NCI-H460 (cell line): ENCODE measurements around the gene DUOXA1. TPM values are rescaled to one million over a fixed set of nuclear protein-coding genes. Genes with fewer than 3 reads are reported as not detected.

Source experiments
- DNase-seq: peaks from one replicate; pipeline ENCODE4 v3.0.0-alpha.2; 2016; ENCODE audit warnings: low read depth; ENCODE audit errors: extremely low read depth
- total RNA-seq: library from RNA; depleted of rRNA; stranded (reverse); fragments of >200 nt; shearing (Covaris generic); gene quantifications from 2 replicates; pipeline ENCODE4 v1.2.3, GENCODE V29; 2014

DUOXA1 gene
- total RNA-seq, 1 experiment from 2014 or later = 0.97 TPM

DNA sequence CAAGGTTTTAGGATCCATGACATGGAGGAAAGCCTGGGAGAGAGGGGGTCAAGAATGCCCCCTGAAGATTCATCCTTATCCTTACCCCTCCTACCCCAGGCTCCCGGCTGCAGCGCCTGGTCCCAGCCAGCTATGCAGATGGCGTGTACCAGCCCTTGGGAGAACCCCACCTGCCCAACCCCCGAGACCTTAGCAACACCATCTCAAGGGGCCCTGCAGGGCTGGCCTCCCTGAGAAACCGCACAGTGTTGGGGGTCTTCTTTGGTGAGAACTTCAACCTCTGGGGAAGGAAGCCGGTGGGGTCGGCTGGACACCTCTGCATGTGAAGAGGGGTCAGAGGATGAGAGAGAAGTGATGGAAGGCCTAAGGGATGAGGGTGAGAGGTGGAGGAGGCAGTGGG, 4.4 kb upstream of the DUOXA1 start:
- no peak for DNase-seq

DNA sequence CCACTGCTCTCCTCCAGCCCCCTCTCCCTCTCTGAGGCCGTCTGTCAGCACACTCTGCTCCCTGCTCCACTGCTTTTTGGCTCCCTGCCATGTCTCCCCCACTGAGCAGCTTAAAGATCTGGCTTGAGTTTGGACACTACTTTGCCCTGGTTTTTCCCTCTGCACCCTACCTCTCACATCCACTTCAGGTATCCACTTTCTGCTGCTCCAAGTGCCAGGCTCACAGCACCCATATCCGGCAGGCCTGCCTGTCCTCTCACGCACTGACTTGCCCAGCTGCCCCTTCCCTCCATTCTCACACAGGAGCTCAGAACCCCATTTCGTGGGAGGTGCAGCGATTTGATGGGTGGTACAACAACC, 3.9 kb upstream of the DUOXA1 start:
- DNase-seq = no peak

DNA sequence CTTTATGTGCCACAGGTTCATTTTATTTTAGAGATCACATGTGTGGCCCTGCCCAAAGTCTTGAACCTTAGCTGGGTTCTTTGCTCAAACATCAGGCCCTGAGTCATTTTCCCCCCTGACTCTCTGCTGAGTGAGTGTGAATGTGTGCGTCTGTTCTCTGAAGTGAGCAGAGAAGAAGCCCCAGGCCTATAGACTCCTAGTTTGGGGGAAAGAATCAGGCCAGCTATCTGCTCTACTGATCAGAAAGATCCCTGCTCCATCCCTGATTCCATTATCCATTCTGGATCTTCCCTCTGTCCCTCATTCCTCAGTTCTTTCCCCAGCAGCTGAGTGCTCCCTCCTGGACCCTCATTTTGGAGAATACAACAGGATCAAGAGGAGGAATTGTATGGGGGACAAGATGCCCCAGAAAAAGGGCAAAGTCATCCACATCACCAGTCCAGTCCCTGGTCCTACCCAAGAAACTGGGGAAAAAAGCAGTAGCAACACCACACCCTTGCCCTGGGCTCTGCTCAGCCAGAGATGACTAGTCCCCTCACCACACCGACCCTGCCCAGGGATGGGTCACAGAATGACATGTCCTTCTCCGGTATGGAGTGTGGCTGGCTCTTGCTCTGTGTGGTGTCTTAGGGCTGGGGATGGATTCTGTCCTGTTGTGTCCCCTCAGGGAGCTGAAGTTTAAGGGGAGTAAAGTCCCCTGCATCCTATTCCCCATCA, 3.3 kb upstream of the DUOXA1 start:
- DNase-seq = no peak

DNA sequence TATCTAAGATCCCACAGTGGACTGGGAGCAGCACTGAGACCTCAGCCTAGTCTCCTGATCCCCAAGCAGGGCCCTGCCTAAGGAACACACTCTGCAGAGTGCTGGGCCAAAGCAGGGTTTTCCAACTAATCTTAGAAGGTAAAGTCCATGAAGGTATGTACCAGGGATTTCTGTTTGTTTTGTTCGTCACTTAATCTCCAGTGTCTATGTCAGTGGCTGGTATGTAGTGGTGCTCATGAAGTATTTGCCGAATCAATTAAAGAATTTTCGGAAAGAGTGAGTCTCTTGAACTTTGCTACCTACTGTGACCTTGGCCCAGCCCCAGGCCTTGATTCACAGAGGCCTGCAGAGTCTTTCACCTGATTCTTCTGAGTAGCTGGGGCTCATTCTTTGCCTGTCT, 1.8 kb upstream of the DUOXA1 start:
- DNase-seq = no peak

DNA sequence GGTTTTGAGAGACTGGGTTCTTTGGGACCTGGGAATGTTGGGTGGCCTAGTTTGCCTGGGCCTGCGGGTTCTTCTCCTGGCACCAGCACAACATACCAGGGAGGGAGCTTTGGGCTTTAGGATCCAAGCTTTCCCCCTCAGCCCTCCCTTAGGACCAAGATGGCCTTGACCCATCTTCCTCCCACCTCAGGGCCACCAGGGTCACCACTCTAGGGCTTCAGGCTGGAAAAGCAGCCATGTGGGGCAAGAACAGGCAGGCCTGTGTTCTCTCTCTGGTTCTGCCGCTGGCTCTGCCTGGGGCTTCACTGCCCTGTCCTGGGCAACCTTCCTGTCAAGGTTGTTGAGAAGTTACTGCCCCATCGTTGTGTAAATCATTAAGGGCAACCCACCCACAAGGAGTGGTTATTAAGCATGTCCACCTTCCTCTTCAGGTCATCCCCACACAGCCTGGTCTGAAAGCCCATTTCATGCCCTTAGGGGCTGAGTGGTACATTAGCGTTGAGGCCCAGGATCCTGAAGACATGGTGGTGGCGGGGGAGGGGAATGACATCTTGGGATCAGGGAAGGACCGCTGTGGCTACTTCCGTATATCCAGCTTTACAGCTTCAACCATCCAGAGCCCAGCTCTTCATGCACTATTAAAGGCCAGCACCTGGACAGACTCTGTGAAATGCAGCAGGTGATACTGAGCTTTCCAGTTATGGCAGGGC, 767 bp upstream of the DUOXA1 start:
- DNase-seq = no peak

DNA sequence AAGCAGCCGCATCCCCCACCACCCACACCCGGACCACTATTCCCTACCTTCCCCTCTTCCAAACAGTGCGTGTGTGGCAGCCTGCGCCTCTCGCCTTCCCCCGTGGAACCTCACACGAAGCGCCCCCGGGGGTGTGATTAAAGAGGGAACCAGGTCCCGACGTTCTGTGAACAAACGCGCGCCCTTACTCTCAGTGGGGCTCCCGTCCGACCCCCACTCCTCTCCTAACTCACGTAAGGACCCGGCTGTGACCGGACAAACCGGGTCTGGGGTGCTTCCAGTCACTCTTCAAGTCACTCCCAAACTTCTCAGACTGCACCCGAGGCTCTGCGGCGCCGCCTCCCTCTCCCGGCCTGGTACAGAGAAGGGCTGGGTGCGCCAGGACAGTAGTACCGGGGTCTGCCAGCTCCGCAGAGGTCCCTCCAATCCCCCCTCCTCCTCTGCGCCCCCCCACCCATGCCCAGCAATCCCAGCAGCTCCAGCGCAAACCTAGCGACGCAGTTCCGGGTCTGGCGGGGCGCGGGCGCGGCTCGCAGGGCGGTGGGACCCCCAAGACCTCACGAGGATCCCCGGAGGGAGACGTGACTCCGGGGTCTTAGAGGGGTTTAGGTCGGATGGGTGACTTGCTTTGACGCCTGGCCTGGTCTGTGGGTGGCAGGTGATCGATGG, 574 bp downstream of the DUOXA1 start:
- no peak for DNase-seq

GRCh38 chr15:45126535-45127158, 3.0 kb downstream of the DUOXA1 start:
- DNase-seq = peak; percentile 39

GRCh38 chr15:45123397-45123796, 6.3 kb downstream of the DUOXA1 start:
- DNase-seq = no peak

DNA sequence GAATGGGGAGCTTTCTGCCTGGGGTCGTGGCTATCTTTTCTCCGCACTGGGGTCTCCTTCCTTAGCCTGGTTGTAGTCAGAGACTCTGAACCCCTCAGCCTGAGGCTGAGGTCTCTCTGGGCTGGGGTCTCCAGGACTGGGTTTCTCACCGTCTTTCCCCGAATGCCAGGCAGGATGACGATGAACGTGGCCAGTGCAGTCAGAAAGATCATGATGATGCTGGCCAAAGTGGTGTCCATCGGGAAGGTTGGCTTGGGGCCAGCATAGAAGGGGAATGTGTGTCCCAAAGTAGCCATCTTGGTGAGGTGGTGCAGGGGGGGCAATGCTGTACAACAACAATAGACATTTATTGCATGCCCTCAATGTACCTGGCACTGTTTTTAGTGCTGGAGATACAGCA, 7.0 kb downstream of the DUOXA1 start:
- DNase-seq = no peak

DNA sequence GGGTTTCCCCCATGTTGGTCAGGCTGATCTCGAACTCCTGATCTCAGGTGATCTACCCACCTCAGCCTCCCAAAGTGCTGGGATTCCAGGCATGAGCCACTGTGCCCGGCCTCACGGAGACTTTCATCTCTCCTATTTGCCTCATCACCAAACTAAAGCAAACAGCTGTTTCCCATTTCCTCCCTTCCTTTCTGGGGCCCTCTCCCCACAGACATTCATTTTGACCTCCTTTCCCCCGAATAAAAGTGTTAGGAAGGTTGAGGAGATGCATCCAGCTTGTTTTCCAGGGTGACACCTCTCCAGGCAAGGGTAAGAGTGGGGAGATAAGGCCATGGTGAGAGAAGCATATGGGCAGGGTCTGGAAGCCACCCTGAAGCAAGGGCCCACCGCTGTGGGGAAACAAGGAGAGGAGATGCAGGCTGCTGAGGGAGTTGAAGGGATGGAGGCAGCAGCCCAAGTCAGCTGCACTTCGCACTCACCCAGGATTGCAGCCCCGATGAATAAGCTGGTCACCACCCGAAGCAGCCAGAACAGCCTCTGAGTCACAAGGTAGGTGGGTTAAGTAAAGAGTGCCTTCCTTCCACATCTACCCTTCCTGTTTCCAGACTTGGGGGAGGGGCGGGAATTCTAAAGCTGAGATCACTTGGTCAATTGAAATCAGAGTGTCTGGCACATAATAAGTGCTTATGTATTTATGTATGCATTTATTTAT, 7.8 kb downstream of the DUOXA1 start:
- DNase-seq = no peak

- no peak for DNase-seq
These were observed 8.7 kb downstream of the DUOXA1 start for GRCh38 chr15:45121020-45121419.

DNA sequence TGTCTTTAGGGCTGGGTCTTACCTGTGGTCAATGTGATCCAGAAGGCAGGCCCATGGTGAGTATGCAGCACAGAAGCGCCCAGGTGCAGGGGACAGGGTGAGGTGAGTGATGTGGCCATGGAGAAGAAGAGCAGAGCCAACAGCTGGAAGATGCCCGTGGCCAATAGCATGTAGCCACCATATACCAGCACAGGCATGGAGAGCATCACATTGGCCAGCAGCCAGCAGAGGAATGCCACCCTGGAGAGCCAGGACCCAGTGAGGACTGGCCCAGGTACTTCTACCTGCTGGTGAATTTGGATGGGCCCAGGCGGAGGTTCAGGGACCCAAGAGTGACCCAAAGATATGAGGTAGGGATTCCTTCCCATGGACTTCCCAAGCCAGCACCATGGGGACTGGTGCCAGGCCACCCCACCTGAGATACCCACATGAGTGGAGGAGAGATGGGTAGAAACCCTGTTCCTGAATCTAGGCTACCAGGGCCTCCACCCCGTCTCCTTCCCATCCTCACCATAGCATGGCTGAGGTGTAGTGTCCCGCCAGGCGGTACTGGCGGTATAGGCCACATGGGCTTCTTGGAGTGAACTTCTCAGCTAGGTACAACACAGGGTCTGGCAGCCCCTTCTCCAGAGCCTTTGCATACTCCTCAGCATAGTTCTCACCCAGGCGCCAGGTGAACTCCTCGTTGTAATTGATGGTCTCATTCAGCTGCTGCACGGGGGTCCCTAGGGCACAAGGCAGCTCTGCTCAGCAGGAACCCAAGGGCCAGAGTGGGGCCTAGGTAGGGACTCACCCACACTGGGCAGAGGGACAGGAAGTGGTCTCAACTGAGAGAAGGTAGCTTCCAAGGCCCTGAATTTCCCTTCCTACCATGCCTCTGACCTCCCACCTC, 9.4 kb downstream of the DUOXA1 start:
- no peak for DNase-seq

DNA sequence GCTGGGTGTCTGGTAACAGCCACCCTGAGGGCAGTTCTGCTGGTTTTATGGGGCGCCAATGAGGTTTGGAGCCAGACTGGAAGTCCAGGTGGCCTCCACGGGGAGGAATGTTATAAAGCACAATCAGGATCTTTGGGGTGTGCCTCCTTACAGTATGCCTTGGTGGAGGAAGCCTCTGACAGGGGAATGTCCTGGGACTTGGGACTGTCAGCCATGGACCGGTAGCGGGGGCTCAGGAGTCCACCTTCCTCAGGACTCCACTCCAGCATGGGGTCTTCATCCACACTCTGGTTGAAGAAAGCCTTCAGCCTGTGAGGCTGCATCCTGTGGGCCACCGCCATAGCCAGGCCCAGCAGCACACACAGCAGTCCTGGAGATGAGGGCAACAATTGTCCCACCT, 10.7 kb downstream of the DUOXA1 start:
- no peak for DNase-seq

- DNase-seq = peak; percentile 87
These were observed 11.5 kb downstream of the DUOXA1 start for GRCh38 chr15:45118131-45118588.

DNA sequence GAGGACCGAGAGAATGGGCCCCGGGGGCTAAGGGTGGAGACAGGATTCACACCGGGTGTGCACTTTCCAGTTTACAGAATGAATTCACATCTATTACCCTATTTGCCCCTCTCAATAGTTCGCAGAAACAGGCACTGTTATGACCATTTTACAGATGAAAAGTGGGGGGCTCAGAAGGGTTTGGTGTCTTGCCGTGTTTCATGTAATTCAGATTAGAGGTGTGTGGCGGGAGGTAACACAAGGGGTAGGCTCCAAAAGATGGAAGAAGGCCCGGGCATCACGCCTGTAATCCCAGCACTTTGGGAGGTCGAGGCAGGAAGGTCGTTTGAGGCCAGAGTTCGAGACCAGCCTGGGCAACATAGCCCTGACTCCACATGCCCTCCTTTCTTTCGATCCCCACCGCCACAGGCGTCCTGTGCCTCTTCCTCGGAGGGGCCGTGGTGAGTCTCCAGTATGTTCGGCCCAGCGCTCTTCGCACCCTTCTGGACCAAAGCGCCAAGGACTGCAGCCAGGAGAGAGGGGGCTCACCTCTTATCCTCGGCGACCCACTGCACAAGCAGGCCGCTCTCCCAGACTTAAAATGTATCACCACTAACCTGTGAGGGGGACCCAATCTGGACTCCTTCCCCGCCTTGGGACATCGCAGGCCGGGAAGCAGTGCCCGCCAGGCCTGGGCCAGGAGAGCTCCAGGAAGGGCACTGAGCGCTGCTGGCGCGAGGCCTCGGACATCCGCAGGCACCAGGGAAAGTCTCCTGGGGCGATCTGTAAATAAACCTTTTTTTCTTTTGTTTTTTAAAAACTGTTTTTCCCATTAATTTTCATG, 12.2 kb downstream of the DUOXA1 start:
- no peak for DNase-seq

DNA sequence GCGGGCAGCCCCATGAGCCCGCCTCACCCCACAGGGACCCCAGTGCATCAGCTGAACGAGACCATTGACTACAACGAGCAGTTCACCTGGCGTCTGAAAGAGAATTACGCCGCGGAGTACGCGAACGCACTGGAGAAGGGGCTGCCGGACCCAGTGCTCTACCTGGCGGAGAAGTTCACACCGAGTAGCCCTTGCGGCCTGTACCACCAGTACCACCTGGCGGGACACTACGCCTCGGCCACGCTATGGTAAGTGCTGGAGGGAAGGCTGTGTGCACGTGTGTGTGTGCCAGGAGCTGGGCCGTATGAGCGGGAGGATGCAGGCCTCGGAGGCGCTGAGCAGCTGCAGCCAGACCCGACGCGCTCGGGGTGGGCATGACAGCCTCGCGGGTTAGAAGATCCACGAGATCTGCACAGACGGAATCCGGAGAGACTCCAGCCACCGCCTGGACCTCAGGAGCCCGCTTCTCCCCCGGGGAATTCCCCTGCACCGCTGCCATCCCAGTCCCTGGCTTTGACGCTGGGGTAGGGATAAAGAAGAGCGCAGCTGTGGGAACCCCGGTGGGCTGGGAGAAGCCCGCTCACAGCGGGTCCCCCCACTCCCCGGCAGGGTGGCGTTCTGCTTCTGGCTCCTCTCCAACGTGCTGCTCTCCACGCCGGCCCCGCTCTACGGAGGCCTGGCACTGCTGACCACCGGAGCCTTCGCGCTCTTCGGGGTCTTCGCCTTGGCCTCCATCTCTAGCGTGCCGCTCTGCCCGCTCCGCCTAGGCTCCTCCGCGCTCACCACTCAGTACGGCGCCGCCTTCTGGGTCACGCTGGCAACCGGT, 13.0 kb downstream of the DUOXA1 start:
- no peak for DNase-seq

- DNase-seq = no peak
These were observed 13.6 kb downstream of the DUOXA1 start for GRCh38 chr15:45116006-45116481.

- DNase-seq = no peak
These were observed 14.3 kb downstream of the DUOXA1 start for GRCh38 chr15:45115312-45115820.
